Superior temporal gyrus (tissue), 1 donor: ENCODE measurements around the gene VEGFC.

Experiments
- DNase-seq: peaks from one replicate; pipeline ENCODE4 v3.0.0-alpha.2; 2016; ENCODE audit errors: extremely low spot score

The VEGFC gene

GRCh38 chr4:176792326-176793059 lies at the start of gene VEGFC:
TSS of gene VEGFC (minus strand) at chr4:176792922. CDS start at chr4:176792311, 611 bp downstream.
- DNase-seq: no peak

- DNase-seq: no peak
These were observed 49.0 kb upstream of the VEGFC start for GRCh38 chr4:176841711-176842112.

GRCh38 chr4:176840166-176840565 lies 47.4 kb upstream of the VEGFC start:
- no peak for DNase-seq

GRCh38 chr4:176839656-176840055 lies 46.9 kb upstream of the VEGFC start:
- DNase-seq: no peak

GRCh38 chr4:176838601-176839433 lies 46.1 kb upstream of the VEGFC start:
- DNase-seq: no peak

- no peak for DNase-seq
These were observed 44.6 kb upstream of the VEGFC start for GRCh38 chr4:176837169-176837895.

GRCh38 chr4:176834531-176834930 lies 41.8 kb upstream of the VEGFC start:
- no peak for DNase-seq

- DNase-seq: no peak
These were observed 40.9 kb upstream of the VEGFC start for GRCh38 chr4:176833400-176834175.

- DNase-seq: no peak
These were observed 38.2 kb upstream of the VEGFC start for GRCh38 chr4:176830971-176831370.

- no peak for DNase-seq
These were observed 32.9 kb upstream of the VEGFC start for GRCh38 chr4:176825586-176825985.

- DNase-seq: no peak
These were observed 32.1 kb upstream of the VEGFC start for GRCh38 chr4:176824645-176825366.

GRCh38 chr4:176818531-176818930 lies 25.8 kb upstream of the VEGFC start:
- DNase-seq: no peak

- no peak for DNase-seq
These were observed 24.5 kb upstream of the VEGFC start for GRCh38 chr4:176817204-176817603.

GRCh38 chr4:176814770-176815169 lies 22.0 kb upstream of the VEGFC start:
- DNase-seq: no peak

GRCh38 chr4:176810481-176811249 lies 17.9 kb upstream of the VEGFC start:
- DNase-seq: no peak

- no peak for DNase-seq
These were observed 14.2 kb upstream of the VEGFC start for GRCh38 chr4:176806778-176807375.

GRCh38 chr4:176805155-176805554 lies 12.4 kb upstream of the VEGFC start:
- DNase-seq: no peak

- DNase-seq: no peak
These were observed 8.3 kb upstream of the VEGFC start for GRCh38 chr4:176800891-176801534.

GRCh38 chr4:176799653-176800052 lies 6.9 kb upstream of the VEGFC start:
- DNase-seq: no peak
